ENCODE results near the gene SASH1. TPM values are rescaled to one million over a fixed set of nuclear protein-coding genes. Genes with fewer than 3 reads are reported as not detected.

Gene SASH1
- total and polyA plus RNA-seq, 2 donors (not counting 3 experiments of a cell fraction or from before 2014, with no cell fraction given), result 18.5 to 103 TPM

- Histone ChIP-seq H3K4me3 (replicated peaks in 1 of 3; ENCODE audit: insufficient read depth in 1 of 3, low read depth in 1 of 3, low read length in 3 of 3) (no peak overlapping the region), H3K27ac (ENCODE audit: insufficient read depth, low read depth, low read length) (no peak overlapping the region), H3K79me2 (ENCODE audit: control insufficient read depth, insufficient read depth, low read length) (peaks cover 21% of the 10 kb centered on the region), H3K9ac (replicated peaks; ENCODE audit: extremely low read depth, insufficient read depth, low read length) (no peak overlapping the region), H3K4me1 (ENCODE audit: control insufficient read depth, extremely low read depth, insufficient read depth, low read length) (no peaks in the 10 kb centered on the region), H3K27me3 (ENCODE audit: control insufficient read depth in 2 of 2, insufficient read depth in 2 of 2, low read length in 2 of 2) (no peaks in the 10 kb centered on the region), H3K9me3 (replicated peaks; ENCODE audit: control insufficient read depth, insufficient read depth, low read length) (no peaks in the 10 kb centered on the region), H3K4me2 (ENCODE audit: insufficient read depth, low read length) (no peak overlapping the region), H3K9me1 (replicated peaks; ENCODE audit: control insufficient read depth, extremely low read depth, insufficient read depth, low read length) (no peaks in the 10 kb centered on the region), H2AFZ (ENCODE audit: low read depth, low read length) (no peak overlapping the region), H3K36me3 (ENCODE audit: control insufficient read depth in 2 of 2, extremely low read depth in 1 of 2, insufficient read depth in 2 of 2, low read length in 2 of 2) (peaks cover 24 to 38% of the 10 kb centered on the region in 2 experiments), H4K20me1 (replicated peaks; ENCODE audit: control insufficient read depth, extremely low read depth, insufficient read depth, low read length) (no peaks in the 10 kb centered on the region)
- FAIRE-seq, result no peak
- no peak for TF ChIP-seq MAX (IDR thresholded peaks at IDR 0.05; ENCODE audit: insufficient read depth, insufficient read length)
- TF ChIP-seq, protein P1, sequence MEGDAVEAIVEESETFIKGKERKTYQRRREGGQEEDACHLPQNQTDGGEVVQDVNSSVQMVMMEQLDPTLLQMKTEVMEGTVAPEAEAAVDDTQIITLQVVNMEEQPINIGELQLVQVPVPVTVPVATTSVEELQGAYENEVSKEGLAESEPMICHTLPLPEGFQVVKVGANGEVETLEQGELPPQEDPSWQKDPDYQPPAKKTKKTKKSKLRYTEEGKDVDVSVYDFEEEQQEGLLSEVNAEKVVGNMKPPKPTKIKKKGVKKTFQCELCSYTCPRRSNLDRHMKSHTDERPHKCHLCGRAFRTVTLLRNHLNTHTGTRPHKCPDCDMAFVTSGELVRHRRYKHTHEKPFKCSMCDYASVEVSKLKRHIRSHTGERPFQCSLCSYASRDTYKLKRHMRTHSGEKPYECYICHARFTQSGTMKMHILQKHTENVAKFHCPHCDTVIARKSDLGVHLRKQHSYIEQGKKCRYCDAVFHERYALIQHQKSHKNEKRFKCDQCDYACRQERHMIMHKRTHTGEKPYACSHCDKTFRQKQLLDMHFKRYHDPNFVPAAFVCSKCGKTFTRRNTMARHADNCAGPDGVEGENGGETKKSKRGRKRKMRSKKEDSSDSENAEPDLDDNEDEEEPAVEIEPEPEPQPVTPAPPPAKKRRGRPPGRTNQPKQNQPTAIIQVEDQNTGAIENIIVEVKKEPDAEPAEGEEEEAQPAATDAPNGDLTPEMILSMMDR (IDR thresholded peaks at IDR 0.05; ENCODE audit: extremely low read depth in 1 of 2, insufficient read depth in 1 of 2, low read depth in 1 of 2, low read length in 2 of 2), result no peak
- TF ChIP-seq POLR2AphosphoS5 (IDR thresholded peaks at IDR 0.05; ENCODE audit: insufficient read depth, low read depth, low read length), result no peak
- TF ChIP-seq JUN (IDR thresholded peaks at IDR 0.05; ENCODE audit: borderline replicate concordance, insufficient read depth, insufficient read length, low read depth), result no peak
- TF ChIP-seq EZH2 (IDR thresholded peaks at IDR 0.05; ENCODE audit: borderline replicate concordance, low read depth, low read length, severe bottlenecking), result no peak
- TF ChIP-seq MYC (IDR thresholded peaks at IDR 0.05; ENCODE audit: low read depth, low read length), result no peak
- no peak for TF ChIP-seq FOS (IDR thresholded peaks at IDR 0.05; ENCODE audit: borderline replicate concordance, insufficient read depth, low read length)
- no peak for TF ChIP-seq POLR2A (IDR thresholded peaks at IDR 0.05; ENCODE audit: low read depth, low read length)
- TF ChIP-seq GATA2 (IDR thresholded peaks at IDR 0.05; ENCODE audit: insufficient read depth, insufficient read length, low read depth, low read length), result no peak
- ChIA-PET POLR2A (no interaction called here), CTCF (interaction anchor here (0.7 kb wide), 1 partner anchor 136 kb away, joined by 3 read pairs; no protein-coding TSS in a partner anchor)
- BruUV-seq (replicated peaks), result no TSS peak
- DNase-seq (ENCODE audit: low read depth, low spot score), result no peak
- intact Hi-C loops (cut with micrococcal nuclease), result no loop called here
- dilution Hi-C loops (cut with MboI; ENCODE audit: extremely low pct_ligation_motif_present, low sequenced_read_pairs), result no loop called here
Observed at GRCh38 chr6:148472171-148473105, 129.8 kb downstream of the SASH1 start.

Data from endothelial cell of umbilical vein (primary cell).